Activated T-cell treated with anti-CD3 and anti-CD28 coated beads for 4 hours (primary cell): ENCODE results near the gene RTN1.

ENCODE experiments used
- DNase-seq: peaks from one replicate; pipeline ENCODE4 v3.0.0-alpha.2; 2020

The RTN1 gene

GRCh38 chr14:59870277-59871165 lies at the start of gene RTN1:
Gene RTN1, minus strand, starts transcription at chr14:59870776. Its CDS starts 146 bp downstream, at chr14:59870630.
- no peak for DNase-seq

GRCh38 chr14:59920378-59920683 lies 49.8 kb upstream of the RTN1 start:
- no peak for DNase-seq

- no peak for DNase-seq
Observed at GRCh38 chr14:59919570-59920377, 49.2 kb upstream of the RTN1 start, which contains the start of gene LRRC9. Gene LRRC9, plus strand, starts transcription at chr14:59920144.

- no peak for DNase-seq
Observed at GRCh38 chr14:59918824-59919569, 48.4 kb upstream of the RTN1 start.

- no peak for DNase-seq
Observed at GRCh38 chr14:59913187-59913586, 42.6 kb upstream of the RTN1 start.

GRCh38 chr14:59912443-59912842 lies 41.9 kb upstream of the RTN1 start:
- DNase-seq, result no peak

GRCh38 chr14:59905188-59905587 lies 34.6 kb upstream of the RTN1 start:
- no peak for DNase-seq

- no peak for DNase-seq
Observed at GRCh38 chr14:59904184-59904583, 33.6 kb upstream of the RTN1 start.

GRCh38 chr14:59900556-59900955 lies 30.0 kb upstream of the RTN1 start:
- DNase-seq, result no peak

- no peak for DNase-seq
Observed at GRCh38 chr14:59897757-59898383, 27.3 kb upstream of the RTN1 start.

- DNase-seq, result no peak
Observed at GRCh38 chr14:59895721-59896120, 25.1 kb upstream of the RTN1 start.

- DNase-seq, result no peak
Observed at GRCh38 chr14:59890676-59891075, 20.1 kb upstream of the RTN1 start.

- no peak for DNase-seq
Observed at GRCh38 chr14:59882957-59883356, 12.4 kb upstream of the RTN1 start.

GRCh38 chr14:59871166-59871495 lies 555 bp upstream of the RTN1 start:
- no peak for DNase-seq

GRCh38 chr14:59869381-59870255 lies 958 bp downstream of the RTN1 start:
- no peak for DNase-seq

- no peak for DNase-seq
Observed at GRCh38 chr14:59868021-59868420, 2.6 kb downstream of the RTN1 start.

GRCh38 chr14:59863806-59864525 lies 6.6 kb downstream of the RTN1 start:
- no peak for DNase-seq

- DNase-seq, result no peak
Observed at GRCh38 chr14:59857328-59857727, 13.2 kb downstream of the RTN1 start.

- DNase-seq, result no peak
Observed at GRCh38 chr14:59852350-59852749, 18.2 kb downstream of the RTN1 start.

GRCh38 chr14:59850458-59850857 lies 20.1 kb downstream of the RTN1 start:
- no peak for DNase-seq

- DNase-seq, result no peak
Observed at GRCh38 chr14:59849411-59850130, 21.0 kb downstream of the RTN1 start.
